CD4-positive, alpha-beta memory T cell (primary cell): ENCODE results near the gene IFT74. TPM values are rescaled to one million over a fixed set of nuclear protein-coding genes. Genes with fewer than 3 reads are reported as not detected.

Experiments
- CTCF ChIA-PET: fragments of 350-600 bp; sonication (Branson Sonifier 250); formaldehyde crosslinking; loops from one replicate; lab custom pipeline; 2021; ENCODE audit warnings: inconsistent platforms; ENCODE audit not compliant: partially characterized antibody; lab: Charles Lee
- POLR2A ChIA-PET: fragments of 350-600 bp; sonication (Branson Sonifier 250); formaldehyde crosslinking; loops from one replicate; lab custom pipeline; 2021; ENCODE audit not compliant: partially characterized antibody; lab: Charles Lee
- DNase-seq, 5 donors: peaks; one replicate each; pipeline versions ENCODE4 v3.0.0 to v3.0.0-alpha.2; 2020 to 2022; ENCODE audit warnings: mixed read lengths in 1 of 5
- H3K27ac ChIP-seq: one replicate; pipeline ENCODE4 v1.7.0; 2013; ENCODE audit warnings: low read depth, low read length
- H3K27me3 ChIP-seq: 2 replicates; pipeline ENCODE4 v1.7.0; 2013; ENCODE audit warnings: mild to moderate bottlenecking, low read length, moderate library complexity; ENCODE audit not compliant: insufficient read depth
- H3K36me3 ChIP-seq: 2 replicates; pipeline ENCODE4 v1.7.0; 2013; ENCODE audit warnings: mild to moderate bottlenecking, low read length, moderate library complexity; ENCODE audit not compliant: insufficient read depth
- H3K4me1 ChIP-seq: 2 replicates; pipeline ENCODE4 v1.7.0; 2013; ENCODE audit warnings: mild to moderate bottlenecking, low read length, moderate library complexity; ENCODE audit not compliant: insufficient read depth
- H3K4me3 ChIP-seq, 2 donors: one replicate each; pipeline ENCODE4 v1.7.0; 2013; ENCODE audit warnings: low read length in 2 of 2, mild to moderate bottlenecking in 1 of 2
- H3K9me3 ChIP-seq, 2 donors: one replicate each; pipeline ENCODE4 v1.7.0; 2013; ENCODE audit warnings: low read length in 2 of 2, control low read depth in 1 of 2; ENCODE audit not compliant: control insufficient read depth in 1 of 2
- H3K27ac Mint-ChIP-seq, 7 donors: one replicate each; pipeline ENCODE4 v1.8.0; 2020 to 2021; ENCODE audit warnings: mixed read lengths in 7 of 7, mild to moderate bottlenecking in 6 of 7, inconsistent platforms in 3 of 7, moderate library complexity in 3 of 7
- H3K27me3 Mint-ChIP-seq, 2 donors: one replicate each; pipeline ENCODE4 v1.8.0; 2020 to 2021; ENCODE audit warnings: mixed read lengths in 2 of 2
- H3K36me3 Mint-ChIP-seq, 2 donors: one replicate each; pipeline ENCODE4 v1.8.0; 2020 to 2021; ENCODE audit warnings: mixed read lengths in 2 of 2, inconsistent platforms in 1 of 2, mild to moderate bottlenecking in 1 of 2
- H3K4me1 Mint-ChIP-seq, 4 donors: one replicate each; pipeline ENCODE4 v1.8.0; 2020 to 2021; ENCODE audit warnings: mixed read lengths in 4 of 4, mild to moderate bottlenecking in 1 of 4
- H3K4me3 Mint-ChIP-seq, 8 donors: one replicate each; pipeline ENCODE4 v1.8.0; 2020 to 2021; ENCODE audit warnings: mixed read lengths in 8 of 8, mild to moderate bottlenecking in 7 of 8, moderate library complexity in 6 of 8, inconsistent platforms in 3 of 8
- H3K9me3 Mint-ChIP-seq, 8 donors: one replicate each; pipeline ENCODE4 v1.8.0; 2020 to 2021; ENCODE audit warnings: mixed read lengths in 8 of 8, mild to moderate bottlenecking in 5 of 8, inconsistent platforms in 3 of 8, moderate library complexity in 1 of 8
- intact Hi-C: fragments of 100-400 bp; cut with micrococcal nuclease; formaldehyde crosslinking; loops from one replicate; pipeline ENCODE4 v1.15.1; 2023
- polyA plus RNA-seq, 2 donors: library from polyadenylated mRNA; unstranded; fragments of 300-500 nt; fragmentation: Illumina TruSeq; gene quantifications; one replicate each; pipeline ENCODE4 v1.2.3, GENCODE V29; 2021
- total RNA-seq, 2 experiments: library from RNA; stranded (reverse); gene quantifications; one replicate each; pipeline ENCODE4 v1.2.3, GENCODE V29; 2021

The IFT74 gene
- total RNA-seq (1 to 10 TPM; 8.7 to 9.0 TPM), polyA plus RNA-seq (10 to 100 TPM in 1 of 2 donors, 1 to 10 TPM in 1; 5.9 to 10.0 TPM)

DNA sequence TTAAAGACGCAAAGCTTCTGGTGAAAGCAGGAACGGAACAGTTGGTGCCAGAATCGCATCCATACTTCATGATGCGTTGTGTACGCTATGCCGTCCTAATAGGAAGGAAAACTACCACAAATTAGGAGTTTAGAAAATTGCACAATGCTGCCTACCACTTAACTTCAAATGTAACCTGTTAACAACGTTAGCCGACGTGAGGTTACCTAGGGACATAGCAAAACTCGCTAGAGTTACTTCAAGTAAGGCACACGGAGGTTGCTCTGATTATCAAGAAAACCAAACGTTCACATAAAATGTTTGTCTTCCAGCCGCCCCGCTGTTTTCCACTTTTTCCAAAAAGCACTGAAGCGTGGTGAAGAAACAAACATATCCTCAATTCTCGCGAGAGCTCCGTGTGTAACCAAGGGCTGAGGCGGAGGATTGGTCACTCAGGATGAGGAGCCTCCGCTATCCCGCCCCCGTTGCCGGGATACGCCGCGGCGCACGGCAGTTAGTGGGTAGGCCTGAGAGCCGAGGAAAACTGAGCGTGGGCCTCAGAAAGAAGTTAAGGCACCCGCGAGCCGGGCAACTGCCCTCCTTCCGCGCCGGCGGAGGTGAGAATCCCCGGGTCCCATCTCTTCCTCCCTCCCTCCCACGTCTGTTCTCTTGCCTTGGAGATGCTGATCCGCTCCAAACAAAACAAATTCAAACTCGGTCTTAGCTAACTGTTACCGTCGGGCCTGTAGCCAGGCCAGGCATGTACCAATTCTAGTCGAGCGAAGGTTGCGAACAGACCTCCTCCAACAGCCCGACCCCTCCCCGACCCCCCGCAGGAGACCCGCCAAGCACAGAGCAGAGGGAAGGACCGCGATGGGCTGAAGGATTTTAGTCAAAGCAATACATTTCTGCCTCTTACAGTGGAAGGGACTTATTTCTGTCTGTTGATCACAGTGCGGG is at the start of gene IFT74:
Gene IFT74, plus strand, starts transcription at position 492 of the 939 bp plus-strand sequence. CDS start 5,556 bp downstream, outside the sequence.
- peaks cover 20% of the 10 kb centered on the region for H3K4me1 ChIP-seq
- intact Hi-C loops, result loop anchor here (1.0 kb wide), 2 partner anchors 9 to 64 kb away; partner anchors contain the start of genes CAAP1 and PLAA
- no peaks in the 10 kb centered on the region for H3K36me3 ChIP-seq
- H3K27me3 Mint-ChIP-seq, result no peaks in the 10 kb centered on the region
- peaks cover 0 to 7% of the 10 kb centered on the region in 2 donors for H3K36me3 Mint-ChIP-seq
- H3K4me3 ChIP-seq, result peak within 1 kb of the TSS; percentile 60 to 73
- peak within 1 kb of the TSS; percentile 92 to 98 (median 97) for H3K27ac Mint-ChIP-seq
- ChIA-PET POLR2A (interaction anchor here (1.6 to 3.9 kb wide), 4 partner anchors 9 to 63 kb away, joined by 5 to 43 read pairs (median 24); partner anchors contain the start of genes CAAP1 and PLAA), CTCF (interaction anchor here (1.1 to 1.7 kb wide), 2 partner anchors 9 to 62 kb away, joined by 3 to 10 read pairs; partner anchors contain the start of gene PLAA)
- H3K4me1 Mint-ChIP-seq, result peaks cover 24 to 35% (median 30%) of the 10 kb centered on the region in 4 donors
- no peaks in the 10 kb centered on the region for H3K9me3 Mint-ChIP-seq
- DNase-seq, result peak; percentile 91 to 98 (median 95)
- H3K4me3 Mint-ChIP-seq, result peak within 1 kb of the TSS; percentile 88 to 96 (median 92)
- H3K27ac ChIP-seq, result peak within 1 kb of the TSS; percentile 83
- no peaks in the 10 kb centered on the region for H3K9me3 ChIP-seq
- H3K27me3 ChIP-seq, result no peaks in the 10 kb centered on the region

- peaks cover 38 to 62% of the 10 kb centered on the region in 2 donors for H3K36me3 Mint-ChIP-seq
- H3K4me1 ChIP-seq, result no peaks in the 10 kb centered on the region
- no peak overlapping the region for H3K4me3 ChIP-seq
- H3K9me3 Mint-ChIP-seq, result no peaks in the 10 kb centered on the region
- H3K27me3 ChIP-seq, result no peaks in the 10 kb centered on the region
- intact Hi-C loops, result no loop called here
- no peaks in the 10 kb centered on the region for H3K9me3 ChIP-seq
- CTCF ChIA-PET, result interaction anchor here (1.2 kb wide), 1 partner anchor 14 kb away, joined by 3 read pairs; no protein-coding TSS in a partner anchor
- no peaks in the 10 kb centered on the region for H3K27me3 Mint-ChIP-seq
- no peak overlapping the region for H3K27ac Mint-ChIP-seq
- H3K4me3 Mint-ChIP-seq, result no peak overlapping the region
- H3K27ac ChIP-seq, result no peak overlapping the region
- DNase-seq, result no peak
- H3K4me1 Mint-ChIP-seq, result no peaks in the 10 kb centered on the region
- POLR2A ChIA-PET, result no interaction called here
- H3K36me3 ChIP-seq, result peaks cover 23% of the 10 kb centered on the region
Measured at GRCh38 chr9:26913138-26913668, 43.0 kb upstream of the IFT74 start.

DNA sequence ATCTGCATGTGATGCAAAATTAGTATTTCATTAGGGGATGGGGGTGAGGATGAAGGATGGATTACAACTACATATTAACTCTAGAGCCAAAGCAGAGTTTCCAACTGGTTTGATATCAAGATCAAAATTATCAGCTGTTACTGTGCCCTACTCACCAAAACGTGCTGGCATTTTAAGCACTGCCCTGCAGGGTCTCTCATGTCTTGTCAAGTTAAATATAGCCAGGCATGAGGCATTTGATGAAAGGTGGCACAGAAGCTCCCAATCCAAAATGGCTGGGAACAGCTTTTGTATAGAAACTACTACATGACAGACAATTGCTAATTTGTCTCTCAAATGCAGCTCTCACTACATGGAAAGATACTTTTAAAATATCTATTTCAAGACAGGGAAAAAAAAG is 36.5 kb upstream of the IFT74 start:
- Mint-ChIP-seq H3K27me3 (no peaks in the 10 kb centered on the region), H3K9me3 (no peaks in the 10 kb centered on the region), H3K4me3 (no peak overlapping the region), H3K27ac (no peak overlapping the region), H3K4me1 (no peaks in the 10 kb centered on the region), H3K36me3 (peaks cover 54 to 86% of the 10 kb centered on the region in 2 donors)
- no peaks in the 10 kb centered on the region for H3K9me3 ChIP-seq
- no peaks in the 10 kb centered on the region for H3K4me1 ChIP-seq
- no peak overlapping the region for H3K27ac ChIP-seq
- no peaks in the 10 kb centered on the region for H3K27me3 ChIP-seq
- DNase-seq, result no peak
- peaks cover 60% of the 10 kb centered on the region for H3K36me3 ChIP-seq
- no peak overlapping the region for H3K4me3 ChIP-seq
- CTCF ChIA-PET, result no interaction called here
- POLR2A ChIA-PET, result no interaction called here
- intact Hi-C loops, result no loop called here

GRCh38 chr9:26925609-26926008 is 30.6 kb upstream of the IFT74 start:
- H3K27ac Mint-ChIP-seq, result no peak overlapping the region
- Histone ChIP-seq H3K36me3 (peaks cover 49% of the 10 kb centered on the region), H3K4me3 (no peak overlapping the region), H3K27ac (no peak overlapping the region), H3K27me3 (no peaks in the 10 kb centered on the region), H3K4me1 (no peaks in the 10 kb centered on the region), H3K9me3 (no peaks in the 10 kb centered on the region)
- H3K4me1 Mint-ChIP-seq, result peaks cover 0 to 3% (median 1%) of the 10 kb centered on the region in 4 donors
- CTCF ChIA-PET, result no interaction called here
- no peaks in the 10 kb centered on the region for H3K9me3 Mint-ChIP-seq
- H3K27me3 Mint-ChIP-seq, result no peaks in the 10 kb centered on the region
- intact Hi-C loops, result no loop called here
- peaks cover 50 to 71% of the 10 kb centered on the region in 2 donors for H3K36me3 Mint-ChIP-seq
- DNase-seq, result no peak
- H3K4me3 Mint-ChIP-seq, result no peak overlapping the region
- POLR2A ChIA-PET, result no interaction called here

DNA sequence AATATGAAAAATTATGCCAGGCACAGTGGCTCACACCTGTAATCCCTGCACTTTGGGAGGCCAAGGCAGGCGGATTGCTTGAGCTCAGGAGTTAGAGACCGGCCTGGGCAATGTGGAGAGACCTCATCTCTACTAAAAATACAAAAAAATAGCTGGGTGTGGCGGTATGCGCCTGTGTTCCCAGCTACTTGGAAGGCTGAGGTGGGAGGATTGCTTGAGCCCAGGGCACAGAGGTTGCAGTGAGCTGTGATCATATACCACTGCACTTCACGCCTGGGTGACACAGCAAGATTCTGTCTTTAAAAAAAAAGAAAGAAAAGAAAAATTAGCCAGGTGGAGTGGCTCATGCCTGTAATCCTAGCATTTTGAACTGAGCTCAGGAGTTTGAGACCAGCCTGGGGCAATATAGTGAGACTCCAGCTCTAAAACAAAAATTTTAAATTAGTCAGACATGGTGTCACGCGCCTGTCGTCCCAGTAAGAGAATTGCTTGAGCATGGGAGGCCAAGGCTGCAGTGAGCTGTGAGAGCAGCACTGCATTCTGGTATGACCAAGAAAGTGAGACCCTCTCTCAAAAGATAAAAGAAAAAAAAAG is 27.2 kb upstream of the IFT74 start:
- Mint-ChIP-seq H3K9me3 (no peaks in the 10 kb centered on the region), H3K36me3 (peaks cover 37 to 54% of the 10 kb centered on the region in 2 donors), H3K4me1 (peaks cover 0 to 3% (median 2%) of the 10 kb centered on the region in 4 donors), H3K4me3 (no peak overlapping the region), H3K27me3 (no peaks in the 10 kb centered on the region), H3K27ac (no peak overlapping the region)
- Histone ChIP-seq H3K4me1 (no peaks in the 10 kb centered on the region), H3K9me3 (no peaks in the 10 kb centered on the region), H3K36me3 (peaks cover 26% of the 10 kb centered on the region), H3K4me3 (no peak overlapping the region), H3K27me3 (no peaks in the 10 kb centered on the region), H3K27ac (no peak overlapping the region)
- CTCF ChIA-PET, result interaction anchor here (1.2 kb wide), 1 partner anchor 32 kb away, joined by 3 read pairs; no protein-coding TSS in a partner anchor
- no peak for DNase-seq
- intact Hi-C loops, result no loop called here
- POLR2A ChIA-PET, result interaction anchor here (0.9 kb wide), 1 partner anchor 18 kb away, joined by 3 read pairs; the partner anchor contains the start of gene PLAA

DNA sequence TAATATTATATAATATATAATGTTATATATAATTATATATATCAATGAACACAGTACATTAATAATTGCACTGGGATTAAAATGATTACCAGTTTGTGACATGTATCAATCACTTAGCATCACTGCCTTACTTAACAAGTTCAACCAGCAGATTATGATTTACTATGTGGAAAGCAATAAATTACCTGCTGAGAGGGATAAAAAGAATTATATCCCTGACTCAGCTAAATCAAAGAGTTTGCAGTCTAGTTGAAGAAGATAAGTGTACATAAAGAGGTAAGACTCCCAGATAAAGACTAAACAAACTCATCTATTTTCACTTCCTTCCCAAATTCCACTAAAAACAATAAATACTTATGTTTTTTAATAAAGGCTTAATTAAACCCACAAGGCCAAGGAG is 20.4 kb upstream of the IFT74 start:
- peak overlapping the region in 1 of 8 donors; percentile 44 for H3K4me3 Mint-ChIP-seq
- peaks cover 0 to 11% (median 6%) of the 10 kb centered on the region in 8 donors for H3K9me3 Mint-ChIP-seq
- Histone ChIP-seq H3K4me1 (peaks cover 31% of the 10 kb centered on the region), H3K27me3 (no peaks in the 10 kb centered on the region), H3K36me3 (no peaks in the 10 kb centered on the region), H3K4me3 (no peak overlapping the region), H3K27ac (no peak overlapping the region), H3K9me3 (peaks cover 0 to 6% of the 10 kb centered on the region in 2 donors)
- POLR2A ChIA-PET, result interaction anchor here (0.5 to 1.5 kb wide), 3 partner anchors 11 to 39 kb away, joined by 3 to 5 read pairs (median 3); partner anchors contain the start of gene IFT74
- peak overlapping the region in 3 of 7 donors; percentile 15 to 65 (median 32) for H3K27ac Mint-ChIP-seq
- H3K36me3 Mint-ChIP-seq, result peaks cover 28 to 30% of the 10 kb centered on the region in 2 donors
- CTCF ChIA-PET, result no interaction called here
- DNase-seq, result no peak
- peaks cover 31 to 48% (median 39%) of the 10 kb centered on the region in 4 donors for H3K4me1 Mint-ChIP-seq
- H3K27me3 Mint-ChIP-seq, result no peaks in the 10 kb centered on the region
- intact Hi-C loops, result no loop called here
